ENCODE measurements around the gene GMPR2.

GRCh38 chr14:24260026-24260779 lies 27.5 kb downstream of the GMPR2 start:
- TF ChIP-seq POLR2A (IDR thresholded peaks at IDR 0.05) (no peak), CTCF (IDR thresholded peaks at IDR 0.05) (no peak), POLR2AphosphoS5 (IDR thresholded peaks at IDR 0.05) (no peak)
